ENCODE results near the gene THG1L.

DNA sequence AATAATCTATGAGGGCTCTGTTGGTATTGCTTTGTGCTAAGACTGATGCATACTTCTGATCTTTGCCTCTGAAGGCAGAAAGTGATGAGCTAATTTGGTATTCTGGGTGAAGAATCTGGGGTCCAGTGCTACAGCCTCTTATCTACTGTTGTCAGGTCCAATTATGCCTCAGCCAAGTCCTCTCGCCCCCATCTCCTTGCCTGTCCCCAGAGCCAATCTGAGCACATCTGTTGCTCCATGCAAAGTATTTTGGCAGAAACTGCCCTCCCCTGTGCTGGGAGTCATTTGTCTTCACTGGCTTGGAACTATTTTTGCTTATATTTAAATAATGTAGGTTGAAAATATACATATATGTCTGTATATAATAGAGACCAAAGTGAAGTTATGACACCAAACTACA, 35.7 kb downstream of the THG1L start:
- TF ChIP-seq, protein P1, sequence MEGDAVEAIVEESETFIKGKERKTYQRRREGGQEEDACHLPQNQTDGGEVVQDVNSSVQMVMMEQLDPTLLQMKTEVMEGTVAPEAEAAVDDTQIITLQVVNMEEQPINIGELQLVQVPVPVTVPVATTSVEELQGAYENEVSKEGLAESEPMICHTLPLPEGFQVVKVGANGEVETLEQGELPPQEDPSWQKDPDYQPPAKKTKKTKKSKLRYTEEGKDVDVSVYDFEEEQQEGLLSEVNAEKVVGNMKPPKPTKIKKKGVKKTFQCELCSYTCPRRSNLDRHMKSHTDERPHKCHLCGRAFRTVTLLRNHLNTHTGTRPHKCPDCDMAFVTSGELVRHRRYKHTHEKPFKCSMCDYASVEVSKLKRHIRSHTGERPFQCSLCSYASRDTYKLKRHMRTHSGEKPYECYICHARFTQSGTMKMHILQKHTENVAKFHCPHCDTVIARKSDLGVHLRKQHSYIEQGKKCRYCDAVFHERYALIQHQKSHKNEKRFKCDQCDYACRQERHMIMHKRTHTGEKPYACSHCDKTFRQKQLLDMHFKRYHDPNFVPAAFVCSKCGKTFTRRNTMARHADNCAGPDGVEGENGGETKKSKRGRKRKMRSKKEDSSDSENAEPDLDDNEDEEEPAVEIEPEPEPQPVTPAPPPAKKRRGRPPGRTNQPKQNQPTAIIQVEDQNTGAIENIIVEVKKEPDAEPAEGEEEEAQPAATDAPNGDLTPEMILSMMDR (IDR thresholded peaks at IDR 0.05; ENCODE audit: low read length): no peak
- TF ChIP-seq EZH2 (IDR thresholded peaks at IDR 0.05; ENCODE audit: borderline replicate concordance, low read length): no peak
